ENCODE data around the gene CNTNAP2.

DNA sequence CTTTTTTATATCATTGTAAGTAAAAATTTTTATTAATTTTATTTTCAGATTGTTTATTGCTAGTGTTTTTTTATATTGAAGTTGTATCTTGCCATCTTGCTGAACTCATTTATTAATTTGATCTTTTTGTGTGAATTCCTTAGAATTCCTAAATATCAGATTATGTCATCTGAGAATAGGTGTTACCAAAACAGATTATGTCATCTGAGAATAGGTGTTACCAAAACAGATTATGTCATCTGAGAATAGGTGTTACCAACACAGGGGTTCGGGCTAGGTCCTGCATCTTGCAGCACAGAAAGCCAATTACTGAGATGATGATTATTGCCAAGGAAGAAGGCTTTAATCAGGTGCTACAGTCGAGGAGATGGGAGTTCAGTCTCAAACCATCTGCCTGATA is 383.4 kb downstream of the CNTNAP2 start:
- TF ChIP-seq, protein P1, sequence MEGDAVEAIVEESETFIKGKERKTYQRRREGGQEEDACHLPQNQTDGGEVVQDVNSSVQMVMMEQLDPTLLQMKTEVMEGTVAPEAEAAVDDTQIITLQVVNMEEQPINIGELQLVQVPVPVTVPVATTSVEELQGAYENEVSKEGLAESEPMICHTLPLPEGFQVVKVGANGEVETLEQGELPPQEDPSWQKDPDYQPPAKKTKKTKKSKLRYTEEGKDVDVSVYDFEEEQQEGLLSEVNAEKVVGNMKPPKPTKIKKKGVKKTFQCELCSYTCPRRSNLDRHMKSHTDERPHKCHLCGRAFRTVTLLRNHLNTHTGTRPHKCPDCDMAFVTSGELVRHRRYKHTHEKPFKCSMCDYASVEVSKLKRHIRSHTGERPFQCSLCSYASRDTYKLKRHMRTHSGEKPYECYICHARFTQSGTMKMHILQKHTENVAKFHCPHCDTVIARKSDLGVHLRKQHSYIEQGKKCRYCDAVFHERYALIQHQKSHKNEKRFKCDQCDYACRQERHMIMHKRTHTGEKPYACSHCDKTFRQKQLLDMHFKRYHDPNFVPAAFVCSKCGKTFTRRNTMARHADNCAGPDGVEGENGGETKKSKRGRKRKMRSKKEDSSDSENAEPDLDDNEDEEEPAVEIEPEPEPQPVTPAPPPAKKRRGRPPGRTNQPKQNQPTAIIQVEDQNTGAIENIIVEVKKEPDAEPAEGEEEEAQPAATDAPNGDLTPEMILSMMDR (conservative IDR thresholded peaks at IDR 0.05): no peak
- no peak for TF ChIP-seq ZFX (IDR thresholded peaks at IDR 0.05)

Data from C4-2B (cell line).